Activated T-cell treated with anti-CD3 and anti-CD28 coated beads for 24 hours (primary cell): Measurements from ENCODE around the gene UCK2.

Source experiments
- DNase-seq: peaks from one replicate; pipeline ENCODE4 v3.0.0-alpha.2; 2020; ENCODE audit warnings: low read depth

Gene UCK2

GRCh38 chr1:165900576-165901380, 73.4 kb downstream of the UCK2 start:
- DNase-seq = no peak

GRCh38 chr1:165902565-165902964, 75.2 kb downstream of the UCK2 start:
- no peak for DNase-seq

GRCh38 chr1:165903672-165904071, 76.3 kb downstream of the UCK2 start:
- no peak for DNase-seq

GRCh38 chr1:165904948-165905347, 77.5 kb downstream of the UCK2 start:
- no peak for DNase-seq

- DNase-seq = no peak
Measured at GRCh38 chr1:165905853-165906252, 78.4 kb downstream of the UCK2 start.

GRCh38 chr1:165907256-165907857, 79.9 kb downstream of the UCK2 start:
- no peak for DNase-seq

GRCh38 chr1:165910764-165911421, 83.5 kb downstream of the UCK2 start:
- no peak for DNase-seq

GRCh38 chr1:165911609-165912281, 84.3 kb downstream of the UCK2 start:
- DNase-seq = no peak

- no peak for DNase-seq
Measured at GRCh38 chr1:165912638-165913037, 85.2 kb downstream of the UCK2 start.

- DNase-seq = peak; percentile 50
Measured at GRCh38 chr1:165914136-165914798, 86.9 kb downstream of the UCK2 start.

- DNase-seq = no peak
Measured at GRCh38 chr1:165915480-165915879, 88.1 kb downstream of the UCK2 start.

GRCh38 chr1:165915932-165916348, 88.5 kb downstream of the UCK2 start:
- DNase-seq = no peak

- no peak for DNase-seq
Measured at GRCh38 chr1:165917166-165917565, 89.8 kb downstream of the UCK2 start.

GRCh38 chr1:165924117-165924516, 96.7 kb downstream of the UCK2 start:
- DNase-seq = no peak

GRCh38 chr1:165925498-165926079, 98.2 kb downstream of the UCK2 start:
- DNase-seq = no peak

- no peak for DNase-seq
Measured at GRCh38 chr1:165927169-165927568, 99.8 kb downstream of the UCK2 start.

- peak; percentile 49 for DNase-seq
Measured at GRCh38 chr1:165928075-165928731, 100.8 kb downstream of the UCK2 start.

GRCh38 chr1:165930961-165931360, 103.5 kb downstream of the UCK2 start:
- DNase-seq = no peak

GRCh38 chr1:165933446-165934170, 106.2 kb downstream of the UCK2 start:
- DNase-seq = no peak

- DNase-seq = no peak
Measured at GRCh38 chr1:165936542-165936941, 109.1 kb downstream of the UCK2 start.
